Body of pancreas (tissue), 4 donors: ENCODE data around the gene ZNF622.
A peak's percentile ranks its signal among the peaks of the same experiment; 100 is the strongest.

Experiments used
- CTCF ChIP-seq, 7 experiments: fragments of 450-650 bp in 4 of 7; fragments of 200-600 bp in 3 of 7; sonication (generic) in 3 of 7; IDR thresholded peaks; one replicate each; pipeline ENCODE4 v1.5.1; 2016 to 2019; ENCODE audit warnings: antibody characterized with exemption in 7 of 7
- POLR2A ChIP-seq, 3 donors: fragments of 450-650 bp; IDR thresholded peaks; one replicate each; pipeline ENCODE4 v1.6.1; 2016; ENCODE audit warnings: antibody characterized with exemption in 3 of 3, mild to moderate bottlenecking in 2 of 3

- TF ChIP-seq CTCF (IDR thresholded peaks at IDR 0.05) (peak; percentile 49 to 77 (median 76)), POLR2A (IDR thresholded peaks at IDR 0.05) (no peak)
These were observed 9.3 kb downstream of the ZNF622 start for GRCh38 chr5:16456103-16456832.
